HEK293T (cell line): ENCODE data around the gene KCNJ18.

Source experiments
- ARNT ChIP-seq: fragments of 450-650 bp; IDR thresholded peaks from 2 replicates; pipeline ENCODE4 v1.6.1; 2017; ENCODE audit warnings: mild to moderate bottlenecking
- NFRKB ChIP-seq: fragments of 450-650 bp; IDR thresholded peaks from 2 replicates; pipeline ENCODE4 v1.6.1; 2016; ENCODE audit warnings: mild to moderate bottlenecking, moderate library complexity

GRCh38 chr17:21688293-21688949 lies 3.9 kb upstream of the KCNJ18 start:
- TF ChIP-seq ARNT: no peak
- TF ChIP-seq NFRKB: no peak
